H1 (cell line): ENCODE measurements around the gene DPF3.

Experiments
- CTCF ChIP-seq, 3 experiments: IDR thresholded peaks; 1 replicate in 2 of 3; 2 replicates in 1 of 3; pipeline versions ENCODE4 v1.5.1 to v1.6.1; 2011; ENCODE audit warnings: low read length in 3 of 3, mild to moderate bottlenecking in 3 of 3, inconsistent platforms in 2 of 3, low read depth in 1 of 3, moderate library complexity in 1 of 3; ENCODE audit not compliant: insufficient read depth in 1 of 3; ENCODE audit errors: control extremely low read depth in 1 of 3
- EGR1 ChIP-seq: IDR thresholded peaks from 2 replicates; pipeline ENCODE4 v1.6.1; 2011; ENCODE audit warnings: low read depth, low read length, borderline replicate concordance
- EP300 ChIP-seq, 2 experiments: IDR thresholded peaks; 1 replicate in 1 of 2; 2 replicates in 1 of 2; pipeline ENCODE4 v1.6.1; 2011 to 2012; ENCODE audit warnings: low read depth in 2 of 2, low read length in 2 of 2, mild to moderate bottlenecking in 2 of 2, borderline replicate concordance in 1 of 2, inconsistent platforms in 1 of 2, moderate library complexity in 1 of 2
- JUND ChIP-seq: IDR thresholded peaks from 2 replicates; pipeline ENCODE4 v1.6.1; 2011; ENCODE audit warnings: mild to moderate bottlenecking, improper control_type of control experiment, low read length
- MAFK ChIP-seq: IDR thresholded peaks from 2 replicates; pipeline ENCODE4 v1.6.1; 2012; ENCODE audit warnings: low read depth, mild to moderate bottlenecking, improper control_type of control experiment, low read length
- TBP ChIP-seq: IDR thresholded peaks from 2 replicates; pipeline ENCODE4 v1.6.1; 2011; ENCODE audit warnings: low read depth, low read length, improper control_type of control experiment
- TCF12 ChIP-seq: IDR thresholded peaks from 2 replicates; pipeline ENCODE4 v1.6.1; 2011; ENCODE audit warnings: low read depth, mild to moderate bottlenecking, low read length
- USF2 ChIP-seq: IDR thresholded peaks from 2 replicates; pipeline ENCODE4 v1.6.1; 2011; ENCODE audit warnings: low read length, improper control_type of control experiment

GRCh38 chr14:72573725-72574417 is 320.0 kb downstream of the DPF3 start:
- TF ChIP-seq EP300 (IDR thresholded peaks at IDR 0.05; ENCODE audit: borderline replicate concordance in 1 of 2, low read depth in 2 of 2, low read length in 2 of 2): no peak
- no peak for TF ChIP-seq CTCF (IDR thresholded peaks at IDR 0.05; ENCODE audit: control extremely low read depth in 1 of 3, insufficient read depth in 1 of 3, low read depth in 1 of 3, low read length in 3 of 3)
- no peak for TF ChIP-seq TCF12
- TF ChIP-seq EGR1: no peak
- TF ChIP-seq MAFK: no peak
- no peak for TF ChIP-seq TBP
- TF ChIP-seq USF2: no peak
- TF ChIP-seq JUND: no peak
